SK-N-MC (cell line): ENCODE measurements around the gene TMEM47.

Source experiments
- DNase-seq: peaks from one replicate; pipeline ENCODE4 v3.0.0-alpha.2; 2011; ENCODE audit warnings: low read depth, low spot score
- H3K27ac ChIP-seq: fragments of 200-600 bp; sonication (generic); 2 replicates; pipeline ENCODE4 v1.5.1; 2016; ENCODE audit warnings: mixed run types
- H3K36me3 ChIP-seq: fragments of 200-600 bp; sonication (generic); 2 replicates; pipeline ENCODE4 v1.6.1; 2017; ENCODE audit warnings: antibody characterized with exemption, low read length, mixed read lengths; ENCODE audit not compliant: insufficient read depth
- H3K4me3 ChIP-seq: fragments of 200-600 bp; sonication (generic); 2 replicates; pipeline ENCODE4 v1.5.1; 2016
- H3K9ac ChIP-seq: fragments of 200-600 bp; sonication (generic); 2 replicates; pipeline ENCODE4 v1.8.0; 2017; ENCODE audit warnings: mixed run types, mixed read lengths; ENCODE audit not compliant: insufficient read length
- H3K9me3 ChIP-seq: fragments of 200-600 bp; sonication (generic); 2 replicates; pipeline ENCODE4 v1.6.1; 2017; ENCODE audit warnings: low read depth, mild to moderate bottlenecking, antibody characterized with exemption, low read length, moderate library complexity, mixed read lengths
- EZH2 ChIP-seq: fragments of 200-600 bp; sonication (generic); IDR thresholded peaks from one replicate; pipeline ENCODE4 v1.6.1; 2017; ENCODE audit warnings: antibody characterized with exemption
- FOXP2 ChIP-seq: optimal IDR thresholded peaks from 2 replicates; pipeline ENCODE3; 2011; ENCODE audit warnings: mild to moderate bottlenecking, moderate library complexity; ENCODE audit not compliant: insufficient read depth; ENCODE audit errors: extremely low read length, control extremely low read depth
- POLR2AphosphoS5 ChIP-seq: IDR thresholded peaks from 2 replicates; pipeline ENCODE4 v1.6.1; 2012; ENCODE audit warnings: mild to moderate bottlenecking, low read depth, low read length, borderline replicate concordance

Gene TMEM47

GRCh38 chrX:34578237-34578636 lies 78.8 kb downstream of the TMEM47 start:
- no peak overlapping the region for H3K9ac ChIP-seq
- H3K9me3 ChIP-seq, result no peaks in the 10 kb centered on the region
- H3K36me3 ChIP-seq, result no peaks in the 10 kb centered on the region
- TF ChIP-seq POLR2AphosphoS5, result no peak
- TF ChIP-seq FOXP2, result no peak
- no peak for TF ChIP-seq EZH2
- peak overlapping the region; percentile 57; the same call in 1 of the 2 replicates for H3K27ac ChIP-seq
- no peak overlapping the region for H3K4me3 ChIP-seq
- DNase-seq, result peak; percentile 75
